GM23338 (cell line): ENCODE measurements around the gene ZNF385B. TPM values are rescaled to one million over a fixed set of nuclear protein-coding genes. Genes with fewer than 3 reads are reported as not detected.

Experiments
- ATAC-seq: fragments of 200-7000 bp; cut with Tn5 transposase; 3 replicates; pipeline ENCODE4 v1.9.1; 2020
- DNase-seq: peaks from one replicate; pipeline ENCODE4 v3.0.0-alpha.2; 2015; ENCODE audit warnings: low spot score
- H2AFZ ChIP-seq: fragments of 200-600 bp; sonication (generic); 2 replicates; pipeline ENCODE4 v1.8.0; 2016; ENCODE audit warnings: antibody characterized with exemption, mild to moderate bottlenecking, moderate library complexity
- H3F3A ChIP-seq: fragments of 200-600 bp; sonication (generic); replicated peaks from 2 replicates; pipeline ENCODE4 v1.8.0; 2017; ENCODE audit warnings: antibody characterized with exemption, mixed run types, low read depth
- H3K27ac ChIP-seq: fragments of 200-600 bp; sonication (generic); 2 replicates; pipeline ENCODE4 v1.6.1; 2016; ENCODE audit warnings: low read depth
- H3K27me3 ChIP-seq: fragments of 200-600 bp; sonication (generic); 2 replicates; pipeline ENCODE4 v1.8.0; 2016; ENCODE audit warnings: mild to moderate bottlenecking, mixed run types, moderate library complexity; ENCODE audit not compliant: insufficient read depth
- H3K36me3 ChIP-seq: fragments of 200-600 bp; sonication (generic); 2 replicates; pipeline ENCODE4 v1.8.0; 2016; ENCODE audit warnings: mild to moderate bottlenecking; ENCODE audit not compliant: insufficient read depth
- H3K4me1 ChIP-seq: fragments of 200-600 bp; sonication (generic); 2 replicates; pipeline ENCODE4 v1.8.0; 2016; ENCODE audit warnings: mild to moderate bottlenecking, moderate library complexity; ENCODE audit not compliant: insufficient read depth
- H3K4me2 ChIP-seq: fragments of 200-600 bp; sonication (generic); 2 replicates; pipeline ENCODE4 v1.7.1; 2017; ENCODE audit warnings: mixed run types
- H3K4me3 ChIP-seq: fragments of 200-600 bp; sonication (generic); 2 replicates; pipeline ENCODE4 v1.6.1; 2016; ENCODE audit warnings: mixed run types
- H3K79me2 ChIP-seq: fragments of 200-600 bp; sonication (generic); replicated peaks from 2 replicates; pipeline ENCODE4 v1.8.0; 2017; ENCODE audit warnings: mild to moderate bottlenecking; ENCODE audit not compliant: insufficient read depth
- H3K9me2 ChIP-seq: fragments of 200-600 bp; sonication (generic); 2 replicates; pipeline ENCODE4 v1.8.0; 2017; ENCODE audit not compliant: insufficient read depth
- H4K20me1 ChIP-seq: fragments of 200-600 bp; sonication (generic); replicated peaks from 2 replicates; pipeline ENCODE4 v1.8.0; 2017; ENCODE audit warnings: mild to moderate bottlenecking; ENCODE audit not compliant: insufficient read depth
- H3K27ac Mint-ChIP-seq: 2 replicates; pipeline ENCODE4 v1.8.0; 2020; ENCODE audit warnings: inconsistent platforms, mild to moderate bottlenecking, moderate library complexity, mixed read lengths
- H3K27me3 Mint-ChIP-seq: 3 replicates; pipeline ENCODE4 v1.8.0; 2022; ENCODE audit warnings: low read depth, mild to moderate bottlenecking, moderate library complexity, mixed read lengths, inconsistent platforms; ENCODE audit not compliant: insufficient read depth, poor library complexity
- H3K36me3 Mint-ChIP-seq: 3 replicates; pipeline ENCODE4 v1.8.0; 2021; ENCODE audit warnings: low read depth, mild to moderate bottlenecking, inconsistent platforms, moderate library complexity, mixed read lengths
- H3K4me1 Mint-ChIP-seq: 3 replicates; pipeline ENCODE4 v1.8.0; 2020; ENCODE audit warnings: mild to moderate bottlenecking, inconsistent platforms, mixed read lengths
- H3K4me3 Mint-ChIP-seq: 3 replicates; pipeline ENCODE4 v1.8.0; 2021; ENCODE audit warnings: moderate library complexity, mild to moderate bottlenecking, inconsistent platforms, mixed read lengths
- H3K9me3 Mint-ChIP-seq: 3 replicates; pipeline ENCODE4 v1.8.0; 2020; ENCODE audit warnings: moderate library complexity, mild to moderate bottlenecking, inconsistent platforms, mixed read lengths
- CREB1 ChIP-seq: fragments of 250-450 bp; sonication (Bioruptor Pico); IDR thresholded peaks from 2 replicates; pipeline ENCODE4 v1.5.0; 2020; ENCODE audit warnings: low read depth, mild to moderate bottlenecking, moderate library complexity
- ETS1 ChIP-seq: IDR thresholded peaks from 2 replicates; pipeline ENCODE4 v1.6.1; 2016; ENCODE audit warnings: antibody characterized with exemption
- EZH2 ChIP-seq: fragments of 200-600 bp; sonication (generic); IDR thresholded peaks from one replicate; pipeline ENCODE4 v1.8.0; 2017; ENCODE audit warnings: antibody characterized with exemption, mild to moderate bottlenecking, low read depth; ENCODE audit not compliant: unreplicated experiment
- EZH2phosphoT487 ChIP-seq: fragments of 200-600 bp; sonication (generic); IDR thresholded peaks from one replicate; pipeline ENCODE4 v1.8.1; 2018; ENCODE audit warnings: antibody characterized with exemption; ENCODE audit not compliant: unreplicated experiment
- JUNB ChIP-seq: IDR thresholded peaks from one replicate; pipeline ENCODE4 v1.6.1; 2016; ENCODE audit warnings: antibody characterized with exemption; ENCODE audit not compliant: unreplicated experiment
- NANOG ChIP-seq: IDR thresholded peaks from 2 replicates; pipeline ENCODE4 v1.6.1; 2016; ENCODE audit warnings: antibody characterized with exemption, borderline replicate concordance
- POLR2AphosphoS5 ChIP-seq: IDR thresholded peaks from 2 replicates; pipeline ENCODE4 v1.6.1; 2016; ENCODE audit warnings: antibody characterized with exemption, low read depth
- STAT1 ChIP-seq: IDR thresholded peaks from one replicate; pipeline ENCODE4 v1.6.1; 2016; ENCODE audit warnings: antibody characterized with exemption; ENCODE audit not compliant: unreplicated experiment
- ZNF331 ChIP-seq: fragments of 250-450 bp; sonication (Bioruptor Pico); IDR thresholded peaks from 2 replicates; pipeline ENCODE4 v1.5.0; 2020; ENCODE audit warnings: low read depth, mild to moderate bottlenecking, moderate library complexity
- polyA plus RNA-seq: library from polyadenylated mRNA; unstranded; fragments of >200 nt; fragmentation: Nextera tagmentation; extraction: Ambion mirVana; gene quantifications from 2 replicates; pipeline ENCODE4 v1.2.1, GENCODE V29; 2016
- total RNA-seq: library from RNA; depleted of rRNA; stranded (reverse); fragments of >200 nt; shearing (Covaris generic); gene quantifications from 2 replicates; pipeline ENCODE4 v1.2.3, GENCODE V29; 2014
- TF ChIP-seq, protein P1 (sequence below), 2 experiments: fragments of 200-600 bp in 1 of 2; sonication (generic) in 1 of 2; conservative IDR thresholded peaks; 2 replicates each; pipeline versions ENCODE4 v1.5.1 to v1.6.1; 2016 to 2017; ENCODE audit warnings: antibody characterized with exemption in 2 of 2, low read depth in 2 of 2, mild to moderate bottlenecking in 2 of 2, moderate library complexity in 1 of 2
- TF ChIP-seq, protein P2 (sequence below): fragments of 250-450 bp; sonication (Bioruptor Pico); IDR thresholded peaks from 2 replicates; pipeline ENCODE4 v1.5.0; 2020; ENCODE audit warnings: mild to moderate bottlenecking, moderate library complexity

The ZNF385B gene
- total and polyA plus RNA-seq, 2 experiments from 2014 or later: 1.5 to 4.6 TPM

DNA sequence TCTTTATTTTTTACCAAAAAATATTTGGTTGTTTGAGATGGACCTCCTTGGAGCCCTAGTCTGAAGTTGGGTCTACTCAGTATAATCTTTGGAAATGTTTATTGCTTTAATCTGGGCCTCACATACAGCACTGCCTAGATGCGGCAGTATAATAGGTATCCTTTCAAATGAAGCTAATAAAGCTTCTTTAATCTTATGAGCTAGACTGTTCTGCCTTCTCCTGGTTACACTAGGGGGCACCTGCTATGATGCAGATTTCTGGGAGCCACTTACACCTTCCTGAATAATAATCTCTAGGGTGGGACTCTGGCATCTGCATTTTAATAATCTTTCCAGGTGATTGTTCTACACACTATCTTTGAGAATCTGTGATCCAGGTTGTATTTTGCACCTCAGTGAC lies 427.1 kb downstream of the ZNF385B start:
- Histone ChIP-seq H3K4me1 (peaks cover 34% of the 10 kb centered on the region), H3K9me2 (no peaks in the 10 kb centered on the region), H3K27ac (peak overlapping the region; percentile 35; the same call in 1 of the 2 replicates), H3K79me2 (no peaks in the 10 kb centered on the region), H2AFZ (0 out of 2 replicates have a peak overlapping the region, but pooled peaks have one; percentile 7), H3K4me2 (peak overlapping the region; percentile 0; the same call in 1 of the 2 replicates), H3F3A (no peaks in the 10 kb centered on the region), H4K20me1 (no peaks in the 10 kb centered on the region), H3K36me3 (no peaks in the 10 kb centered on the region), H3K27me3 (no peaks in the 10 kb centered on the region), H3K4me3 (no peak overlapping the region)
- peaks cover under 1% of the 10 kb centered on the region for H3K27me3 Mint-ChIP-seq
- peaks cover 22% of the 10 kb centered on the region for H3K4me1 Mint-ChIP-seq
- H3K9me3 Mint-ChIP-seq: no peaks in the 10 kb centered on the region
- H3K27ac Mint-ChIP-seq: no peak overlapping the region
- no peaks in the 10 kb centered on the region for H3K36me3 Mint-ChIP-seq
- no peak overlapping the region for H3K4me3 Mint-ChIP-seq
- TF ChIP-seq ZNF331: no peak
- TF ChIP-seq, protein P1, sequence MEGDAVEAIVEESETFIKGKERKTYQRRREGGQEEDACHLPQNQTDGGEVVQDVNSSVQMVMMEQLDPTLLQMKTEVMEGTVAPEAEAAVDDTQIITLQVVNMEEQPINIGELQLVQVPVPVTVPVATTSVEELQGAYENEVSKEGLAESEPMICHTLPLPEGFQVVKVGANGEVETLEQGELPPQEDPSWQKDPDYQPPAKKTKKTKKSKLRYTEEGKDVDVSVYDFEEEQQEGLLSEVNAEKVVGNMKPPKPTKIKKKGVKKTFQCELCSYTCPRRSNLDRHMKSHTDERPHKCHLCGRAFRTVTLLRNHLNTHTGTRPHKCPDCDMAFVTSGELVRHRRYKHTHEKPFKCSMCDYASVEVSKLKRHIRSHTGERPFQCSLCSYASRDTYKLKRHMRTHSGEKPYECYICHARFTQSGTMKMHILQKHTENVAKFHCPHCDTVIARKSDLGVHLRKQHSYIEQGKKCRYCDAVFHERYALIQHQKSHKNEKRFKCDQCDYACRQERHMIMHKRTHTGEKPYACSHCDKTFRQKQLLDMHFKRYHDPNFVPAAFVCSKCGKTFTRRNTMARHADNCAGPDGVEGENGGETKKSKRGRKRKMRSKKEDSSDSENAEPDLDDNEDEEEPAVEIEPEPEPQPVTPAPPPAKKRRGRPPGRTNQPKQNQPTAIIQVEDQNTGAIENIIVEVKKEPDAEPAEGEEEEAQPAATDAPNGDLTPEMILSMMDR (conservative IDR thresholded peaks at IDR 0.05; ENCODE audit: low read depth in 2 of 2): peak; percentile 27 to 30; a peak in 3 of 4 replicates
- peak; percentile 34; the same call in 1 of the 3 replicates for ATAC-seq
- DNase-seq: no peak

DNA sequence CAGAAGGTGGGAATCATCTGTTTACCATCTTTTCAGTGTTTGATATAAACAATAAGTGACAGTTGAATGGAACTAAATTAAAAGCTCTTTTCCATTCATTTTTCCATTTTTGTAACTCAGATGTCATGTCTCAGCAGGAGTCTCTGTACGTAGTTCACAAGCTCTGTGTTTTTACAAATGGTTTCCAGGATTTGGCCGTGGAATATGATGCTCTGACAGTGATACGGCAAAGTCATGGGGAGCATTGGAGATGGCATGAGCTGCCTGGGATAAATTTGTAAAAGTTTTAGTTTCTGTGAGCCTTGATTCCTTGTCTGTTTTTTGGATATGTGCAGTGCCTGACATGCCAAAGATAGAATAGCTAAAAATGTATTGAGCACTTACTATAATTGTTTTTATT lies 428.7 kb downstream of the ZNF385B start:
- Histone ChIP-seq H3K4me1 (peaks cover 50% of the 10 kb centered on the region), H3F3A (no peaks in the 10 kb centered on the region), H3K4me3 (no peak overlapping the region), H4K20me1 (no peaks in the 10 kb centered on the region), H3K9me2 (no peaks in the 10 kb centered on the region; the same call in 1 of the 2 replicates), H3K36me3 (no peaks in the 10 kb centered on the region), H3K4me2 (no peak overlapping the region), H3K27me3 (no peaks in the 10 kb centered on the region), H3K27ac (no peak overlapping the region), H2AFZ (no peak overlapping the region), H3K79me2 (no peaks in the 10 kb centered on the region)
- Mint-ChIP-seq H3K36me3 (no peaks in the 10 kb centered on the region), H3K27me3 (peaks cover 2% of the 10 kb centered on the region), H3K27ac (no peak overlapping the region), H3K4me1 (peaks cover 38% of the 10 kb centered on the region), H3K9me3 (no peaks in the 10 kb centered on the region), H3K4me3 (no peak overlapping the region)
- DNase-seq (no peak), ATAC-seq (no peak)
- TF ChIP-seq STAT1 (no peak), EZH2phosphoT487 (no peak), ETS1 (no peak), NANOG (no peak), ZNF331 (no peak), EZH2 (no peak), POLR2AphosphoS5 (no peak), JUNB (no peak), CREB1 (CRISPR knock-in tag) (no peak)
- TF ChIP-seq, protein P2, sequence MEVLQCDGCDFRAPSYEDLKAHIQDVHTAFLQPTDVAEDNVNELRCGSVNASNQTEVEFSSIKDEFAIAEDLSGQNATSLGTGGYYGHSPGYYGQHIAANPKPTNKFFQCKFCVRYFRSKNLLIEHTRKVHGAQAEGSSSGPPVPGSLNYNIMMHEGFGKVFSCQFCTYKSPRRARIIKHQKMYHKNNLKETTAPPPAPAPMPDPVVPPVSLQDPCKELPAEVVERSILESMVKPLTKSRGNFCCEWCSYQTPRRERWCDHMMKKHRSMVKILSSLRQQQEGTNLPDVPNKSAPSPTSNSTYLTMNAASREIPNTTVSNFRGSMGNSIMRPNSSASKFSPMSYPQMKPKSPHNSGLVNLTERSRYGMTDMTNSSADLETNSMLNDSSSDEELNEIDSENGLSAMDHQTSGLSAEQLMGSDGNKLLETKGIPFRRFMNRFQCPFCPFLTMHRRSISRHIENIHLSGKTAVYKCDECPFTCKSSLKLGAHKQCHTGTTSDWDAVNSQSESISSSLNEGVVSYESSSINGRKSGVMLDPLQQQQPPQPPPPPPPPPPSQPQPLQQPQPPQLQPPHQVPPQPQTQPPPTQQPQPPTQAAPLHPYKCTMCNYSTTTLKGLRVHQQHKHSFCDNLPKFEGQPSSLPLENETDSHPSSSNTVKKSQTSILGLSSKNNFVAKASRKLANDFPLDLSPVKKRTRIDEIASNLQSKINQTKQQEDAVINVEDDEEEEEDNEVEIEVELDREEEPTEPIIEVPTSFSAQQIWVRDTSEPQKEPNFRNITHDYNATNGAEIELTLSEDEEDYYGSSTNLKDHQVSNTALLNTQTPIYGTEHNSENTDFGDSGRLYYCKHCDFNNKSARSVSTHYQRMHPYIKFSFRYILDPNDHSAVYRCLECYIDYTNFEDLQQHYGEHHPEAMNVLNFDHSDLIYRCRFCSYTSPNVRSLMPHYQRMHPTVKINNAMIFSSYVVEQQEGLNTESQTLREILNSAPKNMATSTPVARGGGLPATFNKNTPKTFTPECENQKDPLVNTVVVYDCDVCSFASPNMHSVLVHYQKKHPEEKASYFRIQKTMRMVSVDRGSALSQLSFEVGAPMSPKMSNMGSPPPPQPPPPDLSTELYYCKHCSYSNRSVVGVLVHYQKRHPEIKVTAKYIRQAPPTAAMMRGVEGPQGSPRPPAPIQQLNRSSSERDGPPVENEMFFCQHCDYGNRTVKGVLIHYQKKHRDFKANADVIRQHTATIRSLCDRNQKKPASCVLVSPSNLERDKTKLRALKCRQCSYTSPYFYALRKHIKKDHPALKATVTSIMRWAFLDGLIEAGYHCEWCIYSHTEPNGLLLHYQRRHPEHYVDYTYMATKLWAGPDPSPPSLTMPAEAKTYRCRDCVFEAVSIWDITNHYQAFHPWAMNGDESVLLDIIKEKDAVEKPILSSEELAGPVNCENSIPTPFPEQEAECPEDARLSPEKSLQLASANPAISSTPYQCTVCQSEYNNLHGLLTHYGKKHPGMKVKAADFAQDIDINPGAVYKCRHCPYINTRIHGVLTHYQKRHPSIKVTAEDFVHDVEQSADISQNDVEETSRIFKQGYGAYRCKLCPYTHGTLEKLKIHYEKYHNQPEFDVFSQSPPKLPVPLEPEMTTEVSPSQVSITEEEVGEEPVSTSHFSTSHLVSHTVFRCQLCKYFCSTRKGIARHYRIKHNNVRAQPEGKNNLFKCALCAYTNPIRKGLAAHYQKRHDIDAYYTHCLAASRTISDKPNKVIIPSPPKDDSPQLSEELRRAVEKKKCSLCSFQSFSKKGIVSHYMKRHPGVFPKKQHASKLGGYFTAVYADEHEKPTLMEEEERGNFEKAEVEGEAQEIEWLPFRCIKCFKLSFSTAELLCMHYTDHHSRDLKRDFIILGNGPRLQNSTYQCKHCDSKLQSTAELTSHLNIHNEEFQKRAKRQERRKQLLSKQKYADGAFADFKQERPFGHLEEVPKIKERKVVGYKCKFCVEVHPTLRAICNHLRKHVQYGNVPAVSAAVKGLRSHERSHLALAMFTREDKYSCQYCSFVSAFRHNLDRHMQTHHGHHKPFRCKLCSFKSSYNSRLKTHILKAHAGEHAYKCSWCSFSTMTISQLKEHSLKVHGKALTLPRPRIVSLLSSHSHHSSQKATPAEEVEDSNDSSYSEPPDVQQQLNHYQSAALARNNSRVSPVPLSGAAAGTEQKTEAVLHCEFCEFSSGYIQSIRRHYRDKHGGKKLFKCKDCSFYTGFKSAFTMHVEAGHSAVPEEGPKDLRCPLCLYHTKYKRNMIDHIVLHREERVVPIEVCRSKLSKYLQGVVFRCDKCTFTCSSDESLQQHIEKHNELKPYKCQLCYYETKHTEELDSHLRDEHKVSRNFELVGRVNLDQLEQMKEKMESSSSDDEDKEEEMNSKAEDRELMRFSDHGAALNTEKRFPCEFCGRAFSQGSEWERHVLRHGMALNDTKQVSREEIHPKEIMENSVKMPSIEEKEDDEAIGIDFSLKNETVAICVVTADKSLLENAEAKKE (CRISPR knock-in tag): no peak
- TF ChIP-seq, protein P1 (conservative IDR thresholded peaks at IDR 0.05; ENCODE audit: low read depth in 2 of 2): no peak
